IMR-90 (cell line): Measurements from ENCODE around the gene FAM20A. TPM values are rescaled to one million over a fixed set of nuclear protein-coding genes. Genes with fewer than 3 reads are reported as not detected.

Experiments
- ATAC-seq: fragments of 200-7000 bp; cut with Tn5 transposase; 2 replicates; pipeline ENCODE4 v1.9.1; 2020; ENCODE audit warnings: low read depth, mild to moderate bottlenecking, moderate library complexity
- BruUV-seq: library from RNA; stranded (reverse); fragments of 400-500 nt; replicated peaks from 2 replicates; lab custom pipeline; 2021; lab: Mats Ljungman, UMichigan
- CTCF ChIA-PET: fragments of 300-600 bp; formaldehyde crosslinking; extraction: SDS; loops from one replicate; lab custom pipeline; 2021; ENCODE audit warnings: antibody characterized with exemption; lab: Yijun Ruan, JAX
- POLR2A ChIA-PET: fragments of 300-600 bp; sonication (Branson Sonifier 250); formaldehyde crosslinking; loops from one replicate; lab custom pipeline; 2022; ENCODE audit warnings: antibody characterized with exemption; ENCODE audit not compliant: unreplicated experiment; lab: Charles Lee
- DNase-seq: peaks from one replicate; pipeline ENCODE4 v3.0.0; 2013
- H2AFZ ChIP-seq: replicated peaks from 2 replicates; pipeline ENCODE3; 2013; ENCODE audit warnings: low read length, mild to moderate bottlenecking; ENCODE audit not compliant: poor library complexity
- H2AK5ac ChIP-seq: 2 replicates; pipeline ENCODE4 v1.6.1; 2013; ENCODE audit warnings: low read depth, low read length, inconsistent platforms
- H2AK9ac ChIP-seq: replicated peaks from 2 replicates; pipeline ENCODE3; 2013; ENCODE audit warnings: mild to moderate bottlenecking, low read depth, low read length, moderate library complexity; ENCODE audit not compliant: poor library complexity
- H2BK120ac ChIP-seq: 2 replicates; pipeline ENCODE4 v1.6.1; 2013; ENCODE audit warnings: low read depth, low read length, inconsistent platforms
- H2BK15ac ChIP-seq: 3 replicates; pipeline ENCODE4 v1.6.1; 2013; ENCODE audit warnings: low read depth, low read length, inconsistent platforms
- H2BK20ac ChIP-seq: 2 replicates; pipeline ENCODE4 v1.6.1; 2013; ENCODE audit warnings: low read depth, mild to moderate bottlenecking, inconsistent platforms, low read length, moderate library complexity
- H2BK5ac ChIP-seq: 2 replicates; pipeline ENCODE4 v1.6.1; 2013; ENCODE audit warnings: mild to moderate bottlenecking, low read depth, low read length, inconsistent platforms; ENCODE audit not compliant: poor library complexity, severe bottlenecking
- H3K14ac ChIP-seq: replicated peaks from 2 replicates; pipeline ENCODE4 v1.6.1; 2013; ENCODE audit warnings: low read depth, low read length, inconsistent platforms
- H3K18ac ChIP-seq: 2 replicates; pipeline ENCODE4 v1.6.1; 2013; ENCODE audit warnings: low read depth, low read length, control low read depth
- H3K23ac ChIP-seq: 2 replicates; pipeline ENCODE4 v1.6.1; 2013; ENCODE audit warnings: low read depth, low read length, inconsistent platforms
- H3K27ac ChIP-seq: 2 replicates; pipeline ENCODE4 v1.5.1; 2013; ENCODE audit warnings: mild to moderate bottlenecking, control low read depth, low read length; ENCODE audit not compliant: insufficient read depth
- H3K27me3 ChIP-seq: 2 replicates; pipeline ENCODE4 v1.6.1; 2013; ENCODE audit warnings: low read length; ENCODE audit not compliant: control insufficient read depth, insufficient read depth
- H3K36me3 ChIP-seq: 2 replicates; pipeline ENCODE4 v1.6.1; 2013; ENCODE audit warnings: low read length, mixed read lengths; ENCODE audit not compliant: control insufficient read depth, insufficient read depth
- H3K4ac ChIP-seq: 2 replicates; pipeline ENCODE4 v1.6.1; 2013; ENCODE audit warnings: low read depth, low read length, inconsistent platforms
- H3K4me1 ChIP-seq: 2 replicates; pipeline ENCODE4 v1.6.1; 2013; ENCODE audit warnings: low read length, mixed read lengths; ENCODE audit not compliant: control insufficient read depth, insufficient read depth
- H3K4me2 ChIP-seq: 2 replicates; pipeline ENCODE4 v1.6.1; 2013; ENCODE audit warnings: low read depth, mild to moderate bottlenecking, control low read depth, low read length, moderate library complexity
- H3K4me3 ChIP-seq: 2 replicates; pipeline ENCODE4 v1.5.1; 2013; ENCODE audit warnings: low read depth, mild to moderate bottlenecking, control low read depth, low read length, moderate library complexity; ENCODE audit not compliant: insufficient read depth
- H3K56ac ChIP-seq: 2 replicates; pipeline ENCODE4 v1.6.1; 2013; ENCODE audit warnings: low read length, inconsistent platforms; ENCODE audit not compliant: insufficient read depth; ENCODE audit errors: extremely low read depth
- H3K79me1 ChIP-seq, 2 experiments: 2 replicates each; pipeline ENCODE4 v1.6.1; 2013; ENCODE audit warnings: low read length in 2 of 2, inconsistent platforms in 1 of 2, low read depth in 1 of 2
- H3K9ac ChIP-seq: 2 replicates; pipeline ENCODE4 v1.6.1; 2013; ENCODE audit warnings: low read depth, low read length, control low read depth
- H3K9me1 ChIP-seq: 2 replicates; pipeline ENCODE4 v1.6.1; 2013; ENCODE audit warnings: low read length, inconsistent platforms; ENCODE audit not compliant: insufficient read depth
- H3K9me3 ChIP-seq: 2 replicates; pipeline ENCODE4 v1.6.1; 2013; ENCODE audit warnings: low read length; ENCODE audit not compliant: control insufficient read depth, insufficient read depth
- H4K20me1 ChIP-seq: 2 replicates; pipeline ENCODE4 v1.6.1; 2013; ENCODE audit warnings: low read length, inconsistent platforms; ENCODE audit not compliant: insufficient read depth
- H4K5ac ChIP-seq: 2 replicates; pipeline ENCODE4 v1.6.1; 2013; ENCODE audit warnings: mild to moderate bottlenecking, low read depth, low read length, control low read depth
- H4K8ac ChIP-seq, 2 experiments: 2 replicates each; pipeline ENCODE4 v1.6.1; 2013; ENCODE audit warnings: low read depth in 2 of 2, low read length in 2 of 2, control low read depth in 1 of 2, inconsistent platforms in 1 of 2
- H4K91ac ChIP-seq: 2 replicates; pipeline ENCODE4 v1.6.1; 2013; ENCODE audit warnings: low read depth, low read length, inconsistent platforms; ENCODE audit not compliant: insufficient read depth
- NFE2L2 ChIP-seq: fragments of 150-350 bp; IDR thresholded peaks from 2 replicates; pipeline ENCODE4 v1.6.1; 2016; ENCODE audit warnings: low read depth, mild to moderate bottlenecking, low read length
- POLR2A ChIP-seq: IDR thresholded peaks from 2 replicates; pipeline ENCODE4 v1.6.1; 2012; ENCODE audit warnings: mild to moderate bottlenecking, low read depth, low read length
- RAD21 ChIP-seq: IDR thresholded peaks from 2 replicates; pipeline ENCODE4 v1.6.1; 2012; ENCODE audit warnings: low read length, improper control_type of control experiment
- RCOR1 ChIP-seq: IDR thresholded peaks from 2 replicates; pipeline ENCODE4 v1.6.1; 2012; ENCODE audit warnings: mild to moderate bottlenecking, low read length, improper control_type of control experiment; ENCODE audit not compliant: insufficient replicate concordance
- RFX5 ChIP-seq: IDR thresholded peaks from 2 replicates; pipeline ENCODE4 v1.8.0; 2012; ENCODE audit warnings: low read depth, mild to moderate bottlenecking, low read length, moderate library complexity
- SMC3 ChIP-seq: fragments of 150-350 bp; IDR thresholded peaks from 2 replicates; pipeline ENCODE4 v1.6.1; 2016; ENCODE audit warnings: low read depth, mild to moderate bottlenecking, antibody characterized with exemption, low read length, moderate library complexity
- WGBS, 2 experiments: methylation state at CpG; one replicate each; pipeline versions ENCODE4 v1.1.5 to v1.1.7; 2013; ENCODE audit warnings: missing lambda C conversion rate in 2 of 2; ENCODE audit not compliant: insufficient read length in 1 of 2; ENCODE audit errors: extremely low coverage in 2 of 2; 5-methylcytosine and 5-hydroxymethylcytosine counted together
- dilution Hi-C: fragments of 300-500 bp; cut with HindIII; formaldehyde crosslinking; loops from one replicate; pipeline ENCODE4 v1.14.3; 2018; ENCODE audit warnings: low sequenced_read_pairs; ENCODE audit not compliant: unreplicated experiment
- in situ Hi-C: fragments of 300-500 bp; cut with MboI; formaldehyde crosslinking; loops from 3 replicates; pipeline ENCODE4 v1.14.3; 2019; ENCODE audit warnings: low sequenced_read_pairs, inconsistent platforms, mixed read lengths
- intact Hi-C: fragments of 100-400 bp; cut with micrococcal nuclease; formaldehyde crosslinking; loops from 2 replicates; pipeline ENCODE4 v1.10.0; 2022
- polyA plus RNA-seq, 3 experiments: library from polyadenylated mRNA; depleted of rRNA; stranded (reverse); fragments of >200 nt; gene quantifications; 2 replicates each; pipeline ENCODE4 v1.2.3, GENCODE V29; 2012; ENCODE audit warnings: low replicate concordance in 1 of 3
- total RNA-seq: library from RNA; depleted of rRNA; stranded (reverse); fragments of >200 nt; gene quantifications from 2 replicates; pipeline ENCODE4 v1.2.3, GENCODE V29; 2012

Gene FAM20A
- total and polyA plus RNA-seq, 2 of the 4 experiments (the other 2 are of a cell fraction) = not detected

- Histone ChIP-seq H3K36me3 (no peaks in the 10 kb centered on the region), H3K9me1 (no peaks in the 10 kb centered on the region), H3K9ac (no peak overlapping the region), H3K4me1 (no peaks in the 10 kb centered on the region), H4K5ac (no peak overlapping the region), H2AK9ac (no peak overlapping the region), H3K18ac (no peak overlapping the region; the same call in 1 of the 2 replicates), H2BK120ac (no peak overlapping the region), H3K4me3 (no peak overlapping the region), H3K56ac (no peak overlapping the region), H3K4ac (no peak overlapping the region), H3K27ac (no peak overlapping the region), H3K14ac (no peak overlapping the region), H2BK5ac (no peak overlapping the region), H2AFZ (no peak overlapping the region), H3K4me2 (no peak overlapping the region; the same call in 1 of the 2 replicates), H3K79me1 (no peaks in the 10 kb centered on the region), H2BK15ac (no peak overlapping the region), H4K20me1 (no peaks in the 10 kb centered on the region), H2AK5ac (no peak overlapping the region), H3K27me3 (0 out of 2 replicates have a peak, but pooled peaks cover 2% of the 10 kb centered on the region), H3K9me3 (no peaks in the 10 kb centered on the region), H4K8ac (no peak overlapping the region), H2BK20ac (no peak overlapping the region), H4K91ac (no peak overlapping the region), H3K23ac (no peak overlapping the region)
- intact Hi-C loops (no loop called here), in situ Hi-C loops (no loop called here), dilution Hi-C loops (no loop called here)
- ATAC-seq = no peak; the same call in 1 of the 2 replicates
- WGBS, 2 experiments = 45% methylated on average over 2 of the region's 6 CpGs; no CpG with 5 or more reads in 1 of the 2 experiments
- DNase-seq = peak; percentile 17
- POLR2A ChIA-PET = no interaction called here
- CTCF ChIA-PET = no interaction called here
- no TSS peak for BruUV-seq
- TF ChIP-seq NFE2L2 (no peak), RCOR1 (no peak), POLR2A (no peak), SMC3 (no peak), RAD21 (no peak), RFX5 (no peak)
These were observed 20.9 kb downstream of the FAM20A start for GRCh38 chr17:68580236-68580770.
